Measurements from ENCODE around the gene TIGAR.

- no peak for TF ChIP-seq CTCF (IDR thresholded peaks at IDR 0.05)
- no peak for TF ChIP-seq POLR2A (IDR thresholded peaks at IDR 0.05)
Observed at GRCh38 chr12:4383304-4383865, 62.4 kb downstream of the TIGAR start.
